ENCODE data around the gene TRIM10.

GRCh38 chr6:30129265-30130178, 31.5 kb downstream of the TRIM10 start:
- TF ChIP-seq CTCF (IDR thresholded peaks at IDR 0.05) = no peak
- no peak for TF ChIP-seq EZH2 (IDR thresholded peaks at IDR 0.05; ENCODE audit: borderline replicate concordance, insufficient read depth, low read depth, low read length, poor library complexity, severe bottlenecking)

Data from B cell (primary cell).